Body of pancreas (tissue), 4 donors: ENCODE data around the gene LYRM4.

Source experiments
- CTCF ChIP-seq, 7 experiments: fragments of 450-650 bp in 4 of 7; fragments of 200-600 bp in 3 of 7; sonication (generic) in 3 of 7; IDR thresholded peaks; one replicate each; pipeline ENCODE4 v1.5.1; 2016 to 2019; ENCODE audit warnings: antibody characterized with exemption in 7 of 7
- POLR2A ChIP-seq, 3 donors: fragments of 450-650 bp; IDR thresholded peaks; one replicate each; pipeline ENCODE4 v1.6.1; 2016; ENCODE audit warnings: antibody characterized with exemption in 3 of 3, mild to moderate bottlenecking in 2 of 3

GRCh38 chr6:5164092-5164491 lies 96.7 kb downstream of the LYRM4 start:
- TF ChIP-seq POLR2A (IDR thresholded peaks at IDR 0.05) (no peak), CTCF (IDR thresholded peaks at IDR 0.05) (no peak)
